Muscle layer of duodenum (tissue), 2 donors: ENCODE measurements around the gene CYSRT1.
A peak's percentile ranks its signal among the peaks of the same experiment; 100 is the strongest.
"Not testable (repeated sequence)": the region's sequence is repeated elsewhere in the genome, so short reads cannot be mapped to it uniquely, and the experiment has no call there.

ENCODE experiments used
- H3K27ac ChIP-seq: one replicate; pipeline ENCODE4 v1.7.0; 2013; ENCODE audit warnings: mild to moderate bottlenecking, low read length
- H3K27me3 ChIP-seq: one replicate; pipeline ENCODE4 v1.7.0; 2013; ENCODE audit warnings: low read depth, mild to moderate bottlenecking, control low read depth, low read length
- H3K36me3 ChIP-seq, 2 donors: one replicate each; pipeline ENCODE4 v1.7.0; 2013; ENCODE audit warnings: low read length in 2 of 2, control low read depth in 1 of 2, mild to moderate bottlenecking in 1 of 2; ENCODE audit not compliant: insufficient read depth in 2 of 2, control insufficient read depth in 1 of 2
- H3K4me1 ChIP-seq, 2 donors: one replicate each; pipeline ENCODE4 v1.7.0; 2013; ENCODE audit warnings: low read length in 2 of 2, mild to moderate bottlenecking in 2 of 2, control low read depth in 1 of 2, moderate library complexity in 1 of 2; ENCODE audit not compliant: insufficient read depth in 2 of 2, control insufficient read depth in 1 of 2
- H3K4me3 ChIP-seq, 2 donors: one replicate each; pipeline ENCODE4 v1.7.0; 2013; ENCODE audit warnings: low read length in 2 of 2, low read depth in 1 of 2, mild to moderate bottlenecking in 1 of 2
- H3K9me3 ChIP-seq, 2 donors: one replicate each; pipeline ENCODE4 v1.7.0; 2013; ENCODE audit warnings: low read length in 2 of 2, control low read depth in 1 of 2, mild to moderate bottlenecking in 1 of 2; ENCODE audit not compliant: control insufficient read depth in 1 of 2
- donor health status: healthy.

CYSRT1 gene

DNA sequence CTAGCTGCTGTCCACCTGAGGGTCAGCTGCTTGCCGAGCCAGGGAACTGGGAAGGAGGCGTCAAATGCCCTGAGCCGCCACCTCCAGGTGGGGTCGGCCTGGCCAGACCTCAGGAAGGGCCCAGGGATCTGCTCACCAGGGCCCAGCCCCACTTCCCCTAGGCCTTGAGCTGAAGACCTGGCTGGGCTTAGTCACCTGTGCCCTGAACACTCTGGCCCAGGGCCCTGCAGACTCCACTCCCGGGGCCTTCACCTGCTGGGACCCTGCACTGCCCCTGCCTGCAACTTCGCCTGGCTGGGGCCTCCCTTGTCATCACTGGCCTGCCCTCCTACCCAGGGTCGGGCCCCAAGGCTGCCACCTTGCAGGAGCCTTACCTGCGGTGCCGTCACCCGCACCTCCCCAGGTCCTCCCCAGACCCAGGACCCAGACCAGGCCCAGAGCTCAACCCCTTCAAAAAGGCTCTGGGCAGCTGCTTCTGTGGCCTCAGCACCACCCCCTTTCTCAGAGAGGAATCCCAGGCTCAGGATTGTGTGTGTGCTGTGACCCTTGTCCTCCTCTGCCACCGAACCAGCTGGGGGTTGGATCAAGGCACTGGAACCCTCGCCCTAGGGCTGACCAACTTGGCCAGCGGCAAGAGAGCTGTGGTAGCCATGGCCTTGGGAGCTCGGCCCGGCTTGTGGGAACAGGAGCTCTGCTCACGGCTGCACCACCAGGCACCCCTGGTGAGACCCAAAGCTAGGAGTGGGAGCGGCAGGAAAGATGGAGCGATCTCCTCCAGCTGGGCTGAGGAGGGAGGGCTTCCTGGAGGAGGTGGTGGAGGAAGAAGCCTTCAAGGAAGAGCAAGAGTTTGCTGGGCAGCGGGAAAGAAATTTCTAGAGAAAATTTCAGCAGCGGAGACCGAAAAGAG is 29.0 kb downstream of the CYSRT1 start:
- peaks cover 10 to 15% of the 10 kb centered on the region in 2 donors for H3K36me3 ChIP-seq
- H3K27ac ChIP-seq: peak overlapping the region; percentile 23
- peaks cover 9 to 23% of the 10 kb centered on the region in 2 donors for H3K4me1 ChIP-seq
- H3K9me3 ChIP-seq: no peaks in the 10 kb centered on the region
- no peaks in the 10 kb centered on the region for H3K27me3 ChIP-seq
- peak overlapping the region; percentile 60 to 99 for H3K4me3 ChIP-seq

DNA sequence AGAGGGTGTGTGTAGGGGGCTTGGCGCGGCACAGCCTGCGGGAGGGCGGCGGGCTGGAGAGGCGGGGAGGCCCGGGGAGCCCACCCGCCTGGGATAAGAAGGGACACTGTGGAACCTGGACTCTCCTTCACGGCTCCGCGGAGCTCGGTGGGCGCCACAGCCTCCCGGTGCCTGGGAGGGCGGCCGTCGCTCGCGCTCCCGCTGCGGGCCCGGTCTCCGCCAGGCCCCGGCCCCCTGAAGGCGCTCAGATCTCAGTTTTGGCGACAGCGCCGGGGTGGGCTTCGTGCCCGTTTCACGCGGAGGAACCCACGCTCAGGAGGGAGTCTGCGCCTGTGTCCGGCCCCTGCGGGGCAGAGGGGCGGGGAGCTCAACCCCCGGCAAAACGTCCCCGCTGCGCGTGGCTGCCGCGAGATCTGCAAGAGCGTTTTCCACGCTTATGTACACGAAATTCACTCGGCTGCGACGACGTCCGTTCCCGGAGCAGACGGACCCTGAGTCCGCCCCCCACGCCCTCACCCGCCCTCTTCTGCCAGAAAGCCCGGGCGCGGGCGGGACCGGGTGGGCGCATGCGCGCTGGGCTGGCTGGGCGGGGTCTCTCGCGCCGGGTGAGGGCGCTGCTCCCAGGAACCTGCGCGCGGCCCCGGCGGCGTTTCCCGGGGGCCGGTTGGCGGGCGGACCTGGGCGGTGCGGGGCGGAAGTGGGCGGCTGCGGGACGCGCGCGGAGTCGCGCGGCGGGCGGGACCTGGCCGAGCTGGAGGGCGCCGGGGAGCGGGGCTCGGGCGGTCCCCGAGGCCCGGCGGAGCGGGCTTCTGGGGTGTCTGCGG is 29.9 kb downstream of the CYSRT1 start, which contains the start of gene NELFB:
NELFB (plus strand) TSS at position 704 of the 824 bp plus-strand sequence.
- Histone ChIP-seq H3K9me3 (no peaks in the 10 kb centered on the region), H3K36me3 (peaks cover 11 to 19% of the 10 kb centered on the region in 2 donors), H3K27ac (peak within 1 kb of the TSS; percentile 23), H3K4me3 (peak within 1 kb of the TSS; percentile 81 to 99), H3K27me3 (no peaks in the 10 kb centered on the region), H3K4me1 (peaks cover 9 to 23% of the 10 kb centered on the region in 2 donors)

DNA sequence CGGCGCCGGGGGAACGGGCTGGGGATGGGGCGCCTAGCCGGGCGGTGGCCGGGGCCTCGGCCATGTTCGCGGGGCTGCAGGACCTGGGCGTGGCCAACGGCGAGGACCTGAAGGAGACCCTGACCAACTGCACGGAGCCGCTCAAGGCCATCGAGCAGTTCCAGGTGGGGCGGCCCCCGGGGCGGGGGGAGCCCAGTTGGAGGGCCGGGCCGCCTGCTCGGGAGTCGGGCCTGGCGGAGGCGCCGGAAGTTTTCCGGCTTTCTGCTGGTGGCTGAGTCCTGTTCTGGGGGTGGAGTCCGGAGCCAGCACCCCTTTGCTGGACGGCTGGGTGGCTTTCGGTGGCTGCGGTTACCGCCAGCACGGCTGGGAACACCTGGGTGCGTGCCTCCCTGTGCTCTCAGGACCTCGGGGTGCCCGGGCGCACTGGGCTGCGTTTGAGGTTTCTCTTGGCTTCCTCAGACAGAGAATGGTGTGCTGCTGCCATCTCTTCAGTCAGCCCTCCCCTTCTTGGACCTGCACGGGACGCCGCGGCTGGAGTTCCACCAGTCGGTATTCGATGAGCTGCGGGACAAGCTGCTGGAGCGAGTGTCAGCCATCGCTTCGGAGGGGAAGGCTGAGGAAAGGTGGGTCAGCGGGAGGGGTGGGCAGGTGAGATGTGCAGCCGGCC is 30.6 kb downstream of the CYSRT1 start:
- peaks cover 9 to 23% of the 10 kb centered on the region in 2 donors for H3K4me1 ChIP-seq
- H3K36me3 ChIP-seq: peaks cover 11 to 19% of the 10 kb centered on the region in 2 donors
- peak overlapping the region; percentile 81 to 99 for H3K4me3 ChIP-seq
- no peaks in the 10 kb centered on the region for H3K9me3 ChIP-seq
- peak overlapping the region; percentile 16 for H3K27ac ChIP-seq
- H3K27me3 ChIP-seq: no peaks in the 10 kb centered on the region

DNA sequence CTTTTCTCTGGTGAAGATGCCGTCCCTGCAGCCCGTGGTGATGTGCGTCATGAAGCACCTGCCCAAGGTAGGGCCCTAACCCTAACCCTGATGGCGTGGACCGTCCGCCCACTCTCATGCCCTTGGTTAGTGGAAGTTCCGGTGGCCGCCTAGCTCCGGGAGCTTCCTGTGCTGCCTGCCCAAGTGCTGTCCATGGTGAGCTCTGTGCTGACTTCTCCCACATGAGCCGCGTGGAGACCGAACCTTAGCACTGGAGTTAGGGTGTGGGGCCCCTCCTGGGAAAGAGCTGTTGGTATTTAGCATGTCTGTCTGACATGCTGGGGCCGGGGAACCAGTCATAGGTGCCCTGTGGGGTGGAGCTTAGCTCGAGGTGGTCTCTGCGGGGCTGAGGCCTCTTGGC is 31.4 kb downstream of the CYSRT1 start:
- peaks cover 9 to 23% of the 10 kb centered on the region in 2 donors for H3K4me1 ChIP-seq
- peak overlapping the region; percentile 81 to 99 for H3K4me3 ChIP-seq
- no peaks in the 10 kb centered on the region for H3K27me3 ChIP-seq
- H3K36me3 ChIP-seq: peaks cover 11 to 19% of the 10 kb centered on the region in 2 donors
- no peaks in the 10 kb centered on the region for H3K9me3 ChIP-seq
- H3K27ac ChIP-seq: peak overlapping the region; percentile 16

DNA sequence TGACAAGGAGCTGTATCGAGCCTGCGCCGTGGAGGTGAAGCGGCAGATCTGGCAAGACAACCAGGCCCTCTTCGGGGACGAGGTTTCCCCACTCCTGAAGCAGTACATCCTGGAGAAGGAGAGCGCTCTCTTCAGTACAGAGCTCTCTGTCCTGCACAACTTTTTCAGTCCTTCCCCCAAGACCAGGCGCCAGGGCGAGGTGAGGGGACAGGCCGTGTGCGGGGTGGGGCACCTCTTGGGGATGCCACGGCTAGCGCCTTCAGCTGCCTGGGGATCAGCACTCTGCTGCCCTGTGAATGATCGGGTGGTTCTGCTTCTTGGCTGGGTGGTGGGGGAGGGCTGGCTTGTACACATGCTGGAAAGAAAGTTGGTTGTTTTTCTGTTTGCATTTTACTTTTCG is 31.9 kb downstream of the CYSRT1 start:
- Histone ChIP-seq H3K36me3 (peaks cover 11 to 19% of the 10 kb centered on the region in 2 donors), H3K27ac (no peak overlapping the region), H3K4me1 (peaks cover 9 to 23% of the 10 kb centered on the region in 2 donors), H3K27me3 (no peaks in the 10 kb centered on the region), H3K4me3 (peak overlapping the region in 1 of 2 donors; percentile 99), H3K9me3 (no peaks in the 10 kb centered on the region)

DNA sequence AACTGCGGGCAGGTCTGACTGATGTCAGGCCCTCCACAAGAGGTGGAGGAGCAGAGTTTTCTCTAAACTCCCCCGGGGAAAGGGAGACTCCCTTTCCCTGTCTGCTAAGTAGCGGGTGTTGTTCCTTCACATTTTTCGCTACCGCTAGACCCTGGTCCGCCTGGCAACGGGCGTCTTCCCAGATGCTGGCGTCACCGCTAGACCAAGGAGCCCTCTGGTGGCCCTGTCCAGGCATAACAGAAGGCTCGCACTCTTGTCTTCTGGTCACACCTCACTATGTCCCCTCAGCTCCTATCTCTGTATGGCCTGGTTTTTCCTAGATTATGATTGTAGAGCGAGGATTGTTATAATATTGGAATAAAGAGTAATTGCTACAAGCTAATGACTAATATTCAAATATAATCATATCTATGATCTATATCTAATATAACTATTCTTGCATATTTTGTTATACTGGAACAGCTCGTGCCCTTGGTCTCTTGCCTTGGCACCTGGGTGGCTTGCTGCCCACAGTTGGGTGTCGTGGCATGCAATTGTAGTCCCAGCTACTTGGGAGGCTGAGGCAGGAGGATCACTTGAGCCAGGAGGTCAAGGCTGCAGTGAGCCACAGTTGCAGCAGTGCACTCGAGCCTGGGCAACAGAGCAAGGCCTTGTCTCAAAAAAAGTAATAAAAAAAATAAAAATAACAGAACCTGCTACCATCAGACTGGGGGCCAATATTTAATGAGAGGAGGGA is 37.4 kb downstream of the CYSRT1 start:
- not testable (repeated sequence) for H3K9me3 ChIP-seq, H3K4me3 ChIP-seq, H3K27me3 ChIP-seq, H3K27ac ChIP-seq, H3K4me1 ChIP-seq
- peaks cover 12 to 45% of the 10 kb centered on the region in 2 donors for H3K36me3 ChIP-seq

DNA sequence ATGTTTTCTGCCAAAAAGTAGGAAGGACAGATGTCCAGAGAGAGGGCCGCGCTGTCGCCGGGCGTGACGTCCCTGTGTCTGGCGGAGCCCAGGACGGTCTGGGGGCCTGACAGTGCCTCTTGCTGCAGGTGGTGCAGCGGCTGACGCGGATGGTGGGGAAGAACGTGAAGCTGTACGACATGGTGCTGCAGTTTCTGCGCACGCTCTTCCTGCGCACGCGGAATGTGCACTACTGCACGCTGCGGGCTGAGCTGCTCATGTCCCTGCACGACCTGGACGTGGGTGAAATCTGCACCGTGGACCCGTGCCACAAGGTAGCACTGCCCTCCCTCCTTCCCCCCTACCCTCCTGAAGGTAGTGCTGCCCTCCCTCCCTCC is 37.9 kb downstream of the CYSRT1 start:
- Histone ChIP-seq H3K36me3 (peaks cover 15 to 50% of the 10 kb centered on the region in 2 donors), H3K4me3 (no peak overlapping the region), H3K27ac (no peak overlapping the region), H3K4me1 (no peaks in the 10 kb centered on the region), H3K9me3 (no peaks in the 10 kb centered on the region), H3K27me3 (no peaks in the 10 kb centered on the region)

DNA sequence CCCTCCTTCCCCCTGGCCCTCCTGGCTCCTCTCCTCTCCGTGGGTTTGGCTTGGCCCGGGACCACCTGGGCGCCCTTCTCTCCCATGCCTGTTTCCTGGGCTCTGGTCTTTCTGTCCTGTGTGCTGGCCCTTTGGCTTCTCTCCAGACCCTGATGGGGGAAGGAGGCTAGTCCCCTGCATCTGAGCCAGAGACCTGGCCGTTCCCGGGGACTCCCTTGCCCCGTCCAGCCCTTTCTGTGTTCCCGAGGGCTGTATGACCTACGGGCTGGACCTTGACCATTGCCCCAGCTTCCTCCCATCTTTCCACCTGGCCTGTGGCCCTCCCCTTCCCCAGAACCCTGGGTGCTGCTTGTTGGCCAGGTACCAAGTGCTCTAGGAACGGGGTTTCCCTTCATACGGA is 38.5 kb downstream of the CYSRT1 start:
- H3K4me3 ChIP-seq: no peak overlapping the region
- H3K4me1 ChIP-seq: no peaks in the 10 kb centered on the region
- no peaks in the 10 kb centered on the region for H3K27me3 ChIP-seq
- peaks cover 18 to 50% of the 10 kb centered on the region in 2 donors for H3K36me3 ChIP-seq
- no peak overlapping the region for H3K27ac ChIP-seq
- no peaks in the 10 kb centered on the region for H3K9me3 ChIP-seq

DNA sequence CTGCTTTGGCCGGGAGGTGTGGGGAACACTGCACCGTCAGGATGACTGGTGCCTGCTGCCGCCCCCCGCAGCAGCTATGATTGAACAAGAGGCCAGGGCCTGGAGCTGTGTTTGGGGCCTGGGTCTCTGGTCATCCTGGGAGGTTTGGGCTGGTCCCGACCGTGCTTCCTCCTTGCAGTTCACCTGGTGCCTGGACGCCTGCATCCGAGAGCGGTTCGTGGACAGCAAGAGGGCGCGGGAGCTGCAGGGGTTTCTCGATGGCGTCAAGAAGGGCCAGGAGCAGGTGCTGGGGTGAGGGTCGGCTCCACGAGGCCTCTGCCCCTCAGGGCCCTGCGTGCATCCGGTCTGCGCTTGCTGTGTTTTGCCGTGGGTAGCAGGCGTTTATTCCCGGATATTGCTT is 39.1 kb downstream of the CYSRT1 start:
- Histone ChIP-seq H3K36me3 (peaks cover 13 to 45% of the 10 kb centered on the region in 2 donors), H3K4me1 (peaks cover 0 to 4% of the 10 kb centered on the region in 2 donors), H3K9me3 (no peaks in the 10 kb centered on the region), H3K4me3 (no peak overlapping the region), H3K27ac (no peak overlapping the region), H3K27me3 (no peaks in the 10 kb centered on the region)

DNA sequence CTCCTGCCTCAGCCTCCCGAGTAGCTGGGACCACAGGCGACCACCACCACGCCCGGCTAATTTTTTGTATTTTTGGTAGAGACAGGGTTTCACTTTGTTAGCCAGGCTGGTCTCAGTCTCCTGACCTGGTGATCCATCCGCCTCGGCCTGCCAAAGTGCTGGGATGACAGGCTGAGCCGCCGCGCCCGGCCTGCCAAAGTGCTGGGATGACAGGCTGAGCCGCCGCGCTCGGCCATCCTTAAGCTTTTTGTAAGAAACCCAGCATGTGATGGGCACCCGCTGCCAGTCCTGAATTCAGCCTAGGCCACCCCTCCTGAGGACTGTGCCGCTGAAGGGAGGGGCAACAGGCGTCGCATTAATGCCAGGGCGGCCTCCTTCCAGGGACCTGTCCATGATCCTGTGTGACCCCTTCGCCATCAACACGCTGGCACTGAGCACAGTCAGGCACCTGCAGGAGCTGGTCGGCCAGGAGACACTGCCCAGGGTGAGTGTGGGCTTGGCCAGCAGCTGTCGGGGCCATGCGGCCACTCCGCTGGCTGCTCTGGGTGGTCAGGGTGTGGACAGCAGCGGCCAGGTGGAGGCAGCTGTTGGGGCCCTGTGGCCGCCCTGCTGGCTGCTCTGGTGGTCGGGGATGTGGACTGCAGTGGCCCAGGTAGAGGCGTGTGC is 40.7 kb downstream of the CYSRT1 start:
- Histone ChIP-seq H3K36me3 (peaks cover 17 to 42% of the 10 kb centered on the region in 2 donors), H3K9me3 (no peaks in the 10 kb centered on the region), H3K27me3 (no peaks in the 10 kb centered on the region), H3K27ac (no peak overlapping the region), H3K4me1 (peaks cover 4 to 11% of the 10 kb centered on the region in 2 donors), H3K4me3 (no peak overlapping the region)
